ENCODE data around the gene KCNIP1.
"Not testable (repeated sequence)": the region's sequence is repeated elsewhere in the genome, so short reads cannot be mapped to it uniquely, and the experiment has no call there.

KCNIP1 gene

DNA sequence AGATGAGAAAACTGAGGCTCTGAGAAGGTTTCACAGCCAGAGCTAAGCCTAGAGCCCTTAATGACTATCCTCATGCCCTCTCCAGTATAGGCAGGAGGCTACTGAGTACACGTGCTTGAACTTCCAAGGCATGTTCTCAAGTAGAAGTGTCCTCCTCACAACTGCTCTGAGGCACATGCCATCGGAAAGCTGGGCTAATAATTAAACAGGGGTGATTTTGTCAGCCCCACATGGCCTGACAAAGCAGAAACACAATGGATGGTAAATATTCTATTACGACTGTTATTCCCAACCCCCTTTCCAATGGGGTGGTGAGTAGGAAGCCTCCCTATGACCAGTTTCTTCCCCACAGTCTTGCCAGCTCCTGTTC is 34.3 kb downstream of the KCNIP1 start:
- FAIRE-seq = no peak

GRCh38 chr5:170538696-170539586 is 35.1 kb downstream of the KCNIP1 start:
- no peak for FAIRE-seq

- FAIRE-seq = no peak
These were observed 36.5 kb downstream of the KCNIP1 start for GRCh38 chr5:170540271-170540670.

DNA sequence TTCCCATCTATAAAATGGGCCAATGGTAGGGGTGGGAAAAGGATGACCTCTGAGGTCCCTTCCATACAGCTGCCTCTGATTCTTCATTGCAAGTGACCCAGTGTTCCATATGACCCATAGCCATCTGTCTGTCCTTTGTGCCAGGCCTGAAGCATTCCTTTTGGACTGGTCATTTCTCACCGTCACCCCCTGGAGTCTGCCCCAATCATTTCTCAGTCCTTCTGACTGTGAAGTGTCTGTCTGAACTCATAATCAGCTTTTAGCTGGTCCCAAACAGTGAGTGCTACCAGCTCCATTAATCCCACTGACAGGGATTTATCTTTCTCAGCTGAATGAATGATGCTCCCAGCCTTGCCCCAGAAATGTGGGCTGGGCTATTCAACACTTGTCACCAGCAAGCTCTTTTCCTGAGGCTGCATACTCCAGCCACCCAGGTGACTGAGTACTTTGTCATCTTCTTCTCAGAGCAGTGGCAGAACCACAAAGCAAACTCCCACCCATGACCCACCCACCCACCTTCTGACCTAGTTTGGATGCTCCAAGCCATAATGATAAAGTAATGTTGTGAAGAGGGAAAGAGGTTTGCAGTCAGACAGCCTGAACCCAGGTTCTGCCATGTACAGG is 37.4 kb downstream of the KCNIP1 start:
- FAIRE-seq = no peak

- no peak for FAIRE-seq
These were observed 39.0 kb downstream of the KCNIP1 start for GRCh38 chr5:170542691-170543293.

DNA sequence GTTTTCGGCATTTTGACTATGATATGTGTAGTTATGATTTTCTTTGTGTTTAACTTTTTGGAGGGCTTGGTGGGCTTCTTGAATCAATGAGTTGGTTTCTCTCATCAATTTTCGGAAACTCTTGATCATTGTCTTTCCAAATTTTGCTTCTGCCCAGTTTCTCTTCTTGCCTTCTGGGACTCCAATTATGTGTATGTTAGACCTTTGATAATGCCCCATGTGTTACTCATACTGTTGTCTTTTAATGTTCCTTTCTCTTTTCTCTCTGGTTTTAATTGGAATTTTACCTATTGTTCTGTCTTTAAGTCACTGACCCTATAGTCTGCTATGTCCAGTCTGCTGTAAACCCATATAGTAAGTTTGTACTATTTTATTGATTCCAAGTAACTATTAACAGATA is 41.5 kb downstream of the KCNIP1 start:
- no peak for FAIRE-seq

- no peak for FAIRE-seq
These were observed 42.0 kb downstream of the KCNIP1 start for GRCh38 chr5:170545811-170546210.

DNA sequence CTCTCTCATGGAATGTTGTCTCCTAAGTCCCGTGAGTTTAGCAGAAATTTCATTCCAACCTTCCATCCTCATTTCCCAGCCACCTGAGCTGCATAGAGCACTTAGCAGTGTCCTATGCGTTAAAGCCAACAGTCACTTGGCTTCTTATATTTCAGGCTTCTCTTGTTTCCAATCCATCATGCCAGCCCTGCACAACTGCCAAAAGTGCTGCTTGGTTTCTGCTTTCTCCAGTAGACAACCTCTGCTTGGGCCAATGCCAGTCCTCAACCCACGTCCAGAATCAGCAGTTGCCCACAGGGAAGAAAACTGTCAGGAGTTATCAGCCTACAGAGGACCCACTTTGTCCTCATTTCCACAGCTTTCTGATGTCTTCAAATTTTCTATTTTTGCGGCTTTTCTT is 42.5 kb downstream of the KCNIP1 start:
- no peak for FAIRE-seq

DNA sequence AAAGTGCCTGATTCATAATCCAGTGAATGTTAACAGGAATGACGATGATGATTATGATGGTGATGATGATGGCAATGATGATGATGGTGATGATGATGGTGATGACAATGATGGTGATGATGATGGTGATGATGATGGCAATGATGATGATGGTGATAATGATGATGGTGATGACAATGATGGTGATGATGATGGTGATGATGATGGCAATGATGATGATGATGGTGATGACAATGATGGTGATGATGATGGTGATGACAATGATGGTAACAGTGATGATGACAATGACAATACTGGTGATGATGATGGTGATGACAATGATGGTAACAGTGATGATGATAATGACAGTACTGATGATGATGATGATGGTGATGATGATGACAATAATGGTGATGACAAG is 46.6 kb downstream of the KCNIP1 start:
- FAIRE-seq = not testable (repeated sequence)

DNA sequence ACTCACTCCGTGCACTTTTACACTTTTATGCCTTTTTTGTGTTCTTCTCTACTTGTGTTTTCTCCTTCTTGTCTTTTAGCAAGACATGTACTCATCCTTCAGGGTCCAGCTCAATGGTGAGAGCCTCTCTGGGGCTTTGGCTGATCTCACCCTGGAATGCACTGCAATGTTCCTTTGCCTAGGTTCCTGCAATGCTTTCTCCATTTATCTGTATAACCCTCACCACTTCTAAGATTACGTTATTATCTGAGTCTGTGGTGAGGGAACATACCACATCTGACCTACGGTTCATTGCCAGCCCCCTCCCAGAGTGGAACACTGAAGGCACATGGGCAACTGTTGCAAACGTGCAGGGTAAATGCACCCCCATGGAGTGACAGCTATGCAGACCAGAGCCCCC is 47.3 kb downstream of the KCNIP1 start:
- no peak for FAIRE-seq

- FAIRE-seq = no peak
These were observed 47.8 kb downstream of the KCNIP1 start for GRCh38 chr5:170551622-170552021.

DNA sequence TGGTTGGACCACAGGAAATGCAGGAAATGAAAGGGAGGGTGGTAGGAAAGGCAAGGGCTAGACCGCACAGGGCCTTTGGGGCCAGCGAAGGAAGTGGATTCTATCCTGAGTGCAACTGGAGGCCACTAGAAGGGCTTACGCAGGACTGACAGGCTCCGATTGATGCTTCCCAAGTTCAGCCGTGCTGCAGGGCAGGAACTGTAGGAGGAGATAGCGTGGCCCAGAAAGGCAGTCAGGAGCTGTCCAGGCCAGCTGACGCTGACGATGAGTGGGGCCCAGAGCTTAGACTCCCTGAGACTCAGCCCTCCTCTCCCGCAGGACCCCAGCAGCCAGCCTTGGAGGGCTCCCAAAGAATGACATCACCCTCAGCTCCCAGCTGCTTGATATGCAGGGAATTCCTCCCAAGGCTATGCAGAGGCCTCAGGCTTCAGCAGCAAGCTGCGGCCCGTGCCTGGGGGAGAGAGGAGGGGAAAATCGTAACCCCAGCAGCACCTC is 48.8 kb downstream of the KCNIP1 start:
- FAIRE-seq = no peak

GRCh38 chr5:170553218-170553617 is 49.4 kb downstream of the KCNIP1 start:
- no peak for FAIRE-seq

- FAIRE-seq = no peak
These were observed 50.9 kb downstream of the KCNIP1 start for GRCh38 chr5:170554521-170555267.

DNA sequence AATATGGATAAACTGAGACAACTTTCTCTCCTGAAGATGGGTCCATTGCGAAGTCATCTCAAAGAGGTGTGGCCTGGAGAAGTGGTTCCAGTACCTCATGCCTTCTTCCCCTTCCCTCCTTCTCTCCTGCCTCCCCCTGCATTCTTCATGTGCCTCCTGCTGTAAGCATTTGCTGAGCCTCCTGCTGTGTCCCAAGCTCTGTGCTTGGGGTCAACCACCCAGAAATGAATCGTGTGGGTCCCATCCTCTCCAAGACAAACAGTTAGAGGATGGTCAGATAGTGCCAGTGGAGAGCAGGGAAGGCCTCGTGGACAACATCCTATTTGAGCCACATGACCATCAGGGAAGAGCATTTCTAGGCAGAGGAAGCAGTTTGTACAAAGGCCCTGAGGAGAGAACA is 53.5 kb downstream of the KCNIP1 start:
- no peak for FAIRE-seq

GRCh38 chr5:170559296-170559695 is 55.5 kb downstream of the KCNIP1 start:
- no peak for FAIRE-seq

GRCh38 chr5:170560938-170561337 is 57.1 kb downstream of the KCNIP1 start:
- no peak for FAIRE-seq

- no peak for FAIRE-seq
These were observed 58.5 kb downstream of the KCNIP1 start for GRCh38 chr5:170562166-170562874.

DNA sequence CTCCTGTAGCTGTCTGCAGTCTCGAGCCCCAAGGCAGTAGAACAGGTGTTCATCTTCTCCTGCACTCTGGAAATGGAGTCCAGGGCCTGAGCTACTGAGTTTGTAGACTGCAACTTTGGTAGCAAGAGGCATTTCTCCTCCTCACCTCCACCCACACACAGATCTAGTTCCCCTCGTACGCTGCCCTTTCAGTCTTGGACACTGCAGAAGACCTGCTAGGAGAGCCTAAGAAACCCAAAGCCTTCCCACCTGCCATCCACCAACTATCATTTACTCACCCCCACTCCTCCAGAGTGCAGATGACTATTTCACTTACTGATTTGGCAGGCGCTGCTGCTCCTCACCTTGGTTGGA is 59.0 kb downstream of the KCNIP1 start:
- FAIRE-seq = no peak

DNA sequence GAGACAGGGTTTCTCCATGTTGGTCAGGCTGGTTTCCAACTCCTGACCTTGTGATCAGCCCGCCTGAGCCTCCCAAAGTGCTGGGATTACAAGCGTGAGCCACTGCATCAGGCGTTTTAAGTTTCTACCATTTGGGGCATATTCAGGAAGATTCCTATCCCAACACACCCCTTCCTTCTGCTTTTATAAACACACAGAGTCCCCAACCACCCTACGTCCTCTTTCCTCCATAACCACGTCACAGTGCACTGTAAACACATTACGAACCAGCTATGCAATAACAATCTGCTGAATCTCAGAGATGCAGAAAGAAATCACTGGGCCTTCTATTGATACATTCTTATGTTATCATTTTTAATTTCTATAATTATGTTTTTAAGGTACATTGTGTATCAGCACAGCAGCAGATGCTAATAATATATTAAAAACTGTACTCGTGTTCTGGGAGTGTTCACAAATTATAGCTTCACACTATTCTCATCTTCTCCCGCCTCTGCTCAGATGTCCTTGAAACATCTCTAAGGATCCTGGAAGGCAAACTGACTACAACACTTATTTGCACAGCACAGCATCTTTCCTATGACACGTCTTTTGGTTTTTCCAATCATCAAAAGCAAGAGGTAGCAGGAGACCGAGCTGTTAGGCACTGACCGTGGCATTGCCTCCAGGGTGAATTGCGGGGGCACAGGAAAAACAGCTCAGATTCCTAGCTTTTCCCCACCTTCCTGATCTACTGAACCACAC is 60.2 kb downstream of the KCNIP1 start:
- no peak for FAIRE-seq

GRCh38 chr5:170565072-170565471 is 61.3 kb downstream of the KCNIP1 start:
- FAIRE-seq = no peak

DNA sequence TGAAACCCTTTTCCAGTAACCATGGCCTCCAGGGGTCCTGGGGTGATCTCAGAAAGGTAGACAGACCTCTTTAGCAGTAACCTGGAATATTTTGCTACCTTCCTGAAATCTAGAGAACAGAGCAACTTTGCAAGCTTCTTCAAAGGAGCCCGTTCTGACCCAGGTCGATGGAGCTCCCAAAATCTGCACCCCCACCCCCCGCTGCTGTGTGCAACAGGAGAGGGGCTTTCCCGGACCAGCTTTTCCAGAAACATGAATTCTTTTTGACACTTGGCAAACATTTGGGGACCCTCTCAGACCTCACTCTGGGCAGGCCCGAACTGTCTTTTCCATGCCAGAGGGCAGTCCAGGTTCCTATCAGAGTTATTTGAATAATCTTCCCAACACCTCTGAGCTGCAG is 65.3 kb downstream of the KCNIP1 start:
- no peak for FAIRE-seq
